ENCODE results near the gene MBNL1.

DNA sequence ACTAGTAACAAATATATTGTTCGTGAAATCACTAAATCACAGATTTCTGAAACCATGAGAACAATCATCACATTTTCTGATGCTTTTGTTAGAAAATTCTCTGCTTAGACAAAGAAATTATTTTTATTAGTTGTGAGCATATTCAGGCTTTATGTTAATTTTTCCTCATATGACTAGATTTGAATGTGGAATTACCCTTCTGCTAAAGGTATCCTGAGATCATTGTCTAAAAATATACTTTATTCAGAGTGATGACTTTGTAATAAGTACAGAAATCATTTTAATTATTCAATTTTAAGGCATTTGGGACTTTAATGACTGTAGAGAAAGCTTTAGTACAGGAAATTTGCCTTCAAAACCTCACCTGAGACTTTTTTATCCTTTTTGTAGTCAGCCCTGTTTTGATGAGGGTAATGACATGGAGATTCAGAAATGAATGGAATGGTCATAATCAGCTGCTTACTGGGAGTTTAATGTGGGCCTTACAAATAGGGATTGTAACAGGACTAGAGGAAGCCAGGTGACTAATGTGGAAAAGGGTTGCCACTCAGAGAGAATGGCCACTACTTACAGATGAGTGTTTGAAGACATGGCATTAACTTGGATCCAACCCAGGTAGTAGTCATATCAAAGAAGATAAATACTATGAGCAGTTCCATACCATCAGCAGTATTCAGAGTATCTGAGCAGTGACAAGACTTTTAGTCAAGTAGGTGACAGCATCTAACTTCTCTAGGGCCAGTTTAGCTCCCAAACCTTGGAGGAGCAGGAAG, 148.3 kb downstream of the MBNL1 start:
- TF ChIP-seq POLR2A (IDR thresholded peaks at IDR 0.05; ENCODE audit: low read depth, low read length) (no peak), TAF1 (IDR thresholded peaks at IDR 0.05; ENCODE audit: low read depth, low read length) (no peak), POLR2AphosphoS5 (IDR thresholded peaks at IDR 0.05; ENCODE audit: low read depth, low read length) (no peak), POU2F2 (IDR thresholded peaks at IDR 0.05; ENCODE audit: low read depth, low read length) (no peak)

Data from GM12891 (cell line).